GM21515 (cell line): ENCODE measurements around the gene EXD3.
"Not testable (repeated sequence)": the region's sequence is repeated elsewhere in the genome, so short reads cannot be mapped to it uniquely, and the experiment has no call there.

ENCODE experiments used
- ATAC-seq: cut with Tn5 transposase; IDR thresholded peaks from one replicate; pipeline ENCODE4 v1.9.1; 2021; ENCODE audit not compliant: unreplicated experiment

Gene EXD3

GRCh38 chr9:137395666-137396010 is 27.3 kb downstream of the EXD3 start:
- no peak for ATAC-seq

GRCh38 chr9:137394866-137395665 is 27.9 kb downstream of the EXD3 start:
- ATAC-seq, result no peak

- no peak for ATAC-seq
Measured at GRCh38 chr9:137393176-137394150, 29.5 kb downstream of the EXD3 start.

- no peak for ATAC-seq
Measured at GRCh38 chr9:137392232-137393007, 30.5 kb downstream of the EXD3 start.

- no peak for ATAC-seq
Measured at GRCh38 chr9:137391411-137391754, 31.6 kb downstream of the EXD3 start.

GRCh38 chr9:137390553-137391410 is 32.2 kb downstream of the EXD3 start:
- ATAC-seq, result no peak

GRCh38 chr9:137389428-137389746 is 33.6 kb downstream of the EXD3 start:
- ATAC-seq, result no peak

GRCh38 chr9:137388589-137389427 is 34.2 kb downstream of the EXD3 start:
- ATAC-seq, result no peak

- no peak for ATAC-seq
Measured at GRCh38 chr9:137387891-137388560, 34.9 kb downstream of the EXD3 start.

GRCh38 chr9:137387114-137387890 is 35.7 kb downstream of the EXD3 start:
- no peak for ATAC-seq

- not testable (repeated sequence) for ATAC-seq
Measured at GRCh38 chr9:137386507-137387113, 36.4 kb downstream of the EXD3 start.

GRCh38 chr9:137385061-137385655 is 37.8 kb downstream of the EXD3 start:
- no peak for ATAC-seq

- ATAC-seq, result no peak
Measured at GRCh38 chr9:137383784-137384756, 38.9 kb downstream of the EXD3 start.

GRCh38 chr9:137383081-137383783 is 39.7 kb downstream of the EXD3 start:
- no peak for ATAC-seq

GRCh38 chr9:137382444-137383080 is 40.4 kb downstream of the EXD3 start:
- ATAC-seq, result no peak
